Endodermal cell (in vitro differentiated cells): ENCODE data around the gene GATAD2B. TPM values are rescaled to one million over a fixed set of nuclear protein-coding genes. Genes with fewer than 3 reads are reported as not detected.

ENCODE experiments used
- DNase-seq: peaks from one replicate; pipeline ENCODE4 v3.0.0-alpha.2; 2017
- H3K27ac ChIP-seq: 2 replicates; pipeline ENCODE4 v1.5.1; 2013; ENCODE audit warnings: mild to moderate bottlenecking, low read depth, low read length, moderate library complexity
- H3K27me3 ChIP-seq: 2 replicates; pipeline ENCODE4 v1.6.1; 2013; ENCODE audit warnings: mild to moderate bottlenecking, low read length, moderate library complexity; ENCODE audit not compliant: insufficient read depth, control insufficient read depth, poor library complexity, severe bottlenecking
- H3K36me3 ChIP-seq: 2 replicates; pipeline ENCODE4 v1.7.0; 2013; ENCODE audit warnings: mild to moderate bottlenecking, low read length, moderate library complexity; ENCODE audit not compliant: control insufficient read depth, insufficient read depth
- H3K4me1 ChIP-seq: one replicate; pipeline ENCODE4 v1.7.0; 2013; ENCODE audit warnings: low read length; ENCODE audit not compliant: control insufficient read depth, insufficient read depth
- H3K4me3 ChIP-seq: 2 replicates; pipeline ENCODE4 v1.5.1; 2013; ENCODE audit warnings: mild to moderate bottlenecking, low read length, moderate library complexity
- H3K9ac ChIP-seq: 2 replicates; pipeline ENCODE4 v1.6.1; 2013; ENCODE audit warnings: mild to moderate bottlenecking, low read length, moderate library complexity; ENCODE audit not compliant: poor library complexity, severe bottlenecking; ENCODE audit errors: extremely low read depth
- H3K9me3 ChIP-seq: 2 replicates; pipeline ENCODE4 v1.6.1; 2013; ENCODE audit warnings: mild to moderate bottlenecking, low read length, moderate library complexity; ENCODE audit not compliant: control insufficient read depth
- H3K27ac Mint-ChIP-seq: 2 replicates; pipeline ENCODE4 v1.8.0; 2020; ENCODE audit warnings: mixed read lengths
- H3K27me3 Mint-ChIP-seq: 2 replicates; pipeline ENCODE4 v1.8.0; 2021; ENCODE audit warnings: mild to moderate bottlenecking, mixed read lengths; ENCODE audit not compliant: insufficient read depth
- H3K36me3 Mint-ChIP-seq: 2 replicates; pipeline ENCODE4 v1.8.0; 2020; ENCODE audit warnings: low read depth, mixed read lengths
- H3K4me1 Mint-ChIP-seq: 2 replicates; pipeline ENCODE4 v1.8.0; 2020; ENCODE audit warnings: mixed read lengths
- H3K4me3 Mint-ChIP-seq: 2 replicates; pipeline ENCODE4 v1.8.0; 2020; ENCODE audit warnings: mild to moderate bottlenecking, moderate library complexity, mixed read lengths
- H3K9me3 Mint-ChIP-seq: 2 replicates; pipeline ENCODE4 v1.8.0; 2020; ENCODE audit warnings: mild to moderate bottlenecking, mixed read lengths
- WGBS, 2 experiments: methylation state at CpG; one replicate each; pipeline versions ENCODE4 v1.1.5 to v1.1.7; 2013; ENCODE audit warnings: missing lambda C conversion rate in 2 of 2, mixed read lengths in 1 of 2; ENCODE audit not compliant: insufficient coverage in 1 of 2, insufficient read length in 1 of 2; 5-methylcytosine and 5-hydroxymethylcytosine counted together
- total RNA-seq, 2 donors: library from RNA; stranded (reverse); fragmentation: NEBNext Ultra II Directional in 1 of 2; extraction: Animal tissue kit (Norgen Biotek cat#: 25700) in 1 of 2; gene quantifications; 2 replicates in 1 of 2; 3 replicates in 1 of 2; pipeline ENCODE4 v1.2.1, GENCODE V29; 2021
- TF ChIP-seq, protein P1 (sequence below): fragments of 200-600 bp; sonication (generic); conservative IDR thresholded peaks from 2 replicates; pipeline ENCODE4 v1.5.0; 2021; ENCODE audit warnings: antibody characterized with exemption, mild to moderate bottlenecking

Gene GATAD2B
- total RNA-seq, 2 donors from 2014 or later, result 45.2 to 51.2 TPM

DNA sequence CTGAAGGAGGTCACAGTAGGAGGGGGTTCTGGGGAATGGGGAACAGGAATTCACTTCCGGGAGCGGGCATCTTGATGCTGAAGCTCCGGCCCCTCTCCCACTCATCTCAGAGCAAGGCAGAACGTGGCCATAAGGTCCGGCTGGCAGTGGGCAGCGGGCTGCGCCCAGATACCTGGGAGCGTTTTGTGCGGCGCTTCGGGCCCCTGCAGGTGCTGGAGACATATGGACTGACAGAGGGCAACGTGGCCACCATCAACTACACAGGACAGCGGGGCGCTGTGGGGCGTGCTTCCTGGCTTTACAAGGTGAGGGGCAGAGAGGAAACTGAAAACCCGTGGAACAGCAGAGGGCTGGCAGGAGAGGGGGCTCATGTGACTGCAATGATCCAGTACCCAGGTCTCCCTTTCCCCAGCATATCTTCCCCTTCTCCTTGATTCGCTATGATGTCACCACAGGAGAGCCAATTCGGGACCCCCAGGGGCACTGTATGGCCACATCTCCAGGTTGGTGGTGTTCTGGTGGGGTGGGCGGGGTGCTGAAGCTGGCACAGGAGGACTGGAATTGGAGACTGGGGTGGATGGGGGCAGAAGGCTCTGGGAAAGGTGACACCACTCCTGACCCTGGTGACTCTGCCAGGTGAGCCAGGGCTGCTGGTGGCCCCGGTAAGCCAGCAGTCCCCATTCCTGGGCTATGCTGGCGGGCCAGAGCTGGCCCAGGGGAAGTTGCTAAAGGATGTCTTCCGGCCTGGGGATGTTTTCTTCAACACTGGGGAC lies 144.5 kb downstream of the GATAD2B start:
- no peak overlapping the region for H3K4me3 Mint-ChIP-seq
- no peaks in the 10 kb centered on the region for H3K27me3 Mint-ChIP-seq
- Histone ChIP-seq H3K27me3 (no peaks in the 10 kb centered on the region), H3K4me1 (peaks cover 5% of the 10 kb centered on the region), H3K36me3 (peaks cover 22% of the 10 kb centered on the region), H3K9me3 (no peaks in the 10 kb centered on the region), H3K9ac (no peak overlapping the region), H3K4me3 (no peak overlapping the region), H3K27ac (no peak overlapping the region)
- no peaks in the 10 kb centered on the region for H3K9me3 Mint-ChIP-seq
- no peak overlapping the region for H3K27ac Mint-ChIP-seq
- TF ChIP-seq, protein P1, sequence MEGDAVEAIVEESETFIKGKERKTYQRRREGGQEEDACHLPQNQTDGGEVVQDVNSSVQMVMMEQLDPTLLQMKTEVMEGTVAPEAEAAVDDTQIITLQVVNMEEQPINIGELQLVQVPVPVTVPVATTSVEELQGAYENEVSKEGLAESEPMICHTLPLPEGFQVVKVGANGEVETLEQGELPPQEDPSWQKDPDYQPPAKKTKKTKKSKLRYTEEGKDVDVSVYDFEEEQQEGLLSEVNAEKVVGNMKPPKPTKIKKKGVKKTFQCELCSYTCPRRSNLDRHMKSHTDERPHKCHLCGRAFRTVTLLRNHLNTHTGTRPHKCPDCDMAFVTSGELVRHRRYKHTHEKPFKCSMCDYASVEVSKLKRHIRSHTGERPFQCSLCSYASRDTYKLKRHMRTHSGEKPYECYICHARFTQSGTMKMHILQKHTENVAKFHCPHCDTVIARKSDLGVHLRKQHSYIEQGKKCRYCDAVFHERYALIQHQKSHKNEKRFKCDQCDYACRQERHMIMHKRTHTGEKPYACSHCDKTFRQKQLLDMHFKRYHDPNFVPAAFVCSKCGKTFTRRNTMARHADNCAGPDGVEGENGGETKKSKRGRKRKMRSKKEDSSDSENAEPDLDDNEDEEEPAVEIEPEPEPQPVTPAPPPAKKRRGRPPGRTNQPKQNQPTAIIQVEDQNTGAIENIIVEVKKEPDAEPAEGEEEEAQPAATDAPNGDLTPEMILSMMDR, result no peak
- H3K4me1 Mint-ChIP-seq, result peaks cover 22% of the 10 kb centered on the region
- DNase-seq, result no peak
- peaks cover 34% of the 10 kb centered on the region for H3K36me3 Mint-ChIP-seq
- 96 to 97% methylated on average over 13 to 22 of the region's 22 CpGs for WGBS, 2 experiments

- peaks cover 38% of the 10 kb centered on the region for H3K36me3 Mint-ChIP-seq
- no peak overlapping the region for H3K4me3 Mint-ChIP-seq
- no peaks in the 10 kb centered on the region for H3K27me3 ChIP-seq
- peaks cover 28% of the 10 kb centered on the region for H3K36me3 ChIP-seq
- TF ChIP-seq, protein P1, result no peak
- no peaks in the 10 kb centered on the region for H3K27me3 Mint-ChIP-seq
- H3K27ac ChIP-seq, result no peak overlapping the region
- no peak for DNase-seq
- no peaks in the 10 kb centered on the region for H3K9me3 ChIP-seq
- peaks cover 21% of the 10 kb centered on the region for H3K4me1 Mint-ChIP-seq
- no peak overlapping the region for H3K4me3 ChIP-seq
- H3K4me1 ChIP-seq, result peaks cover 2% of the 10 kb centered on the region
- H3K27ac Mint-ChIP-seq, result peak overlapping the region; percentile 70
- H3K9ac ChIP-seq, result no peak overlapping the region
- H3K9me3 Mint-ChIP-seq, result no peaks in the 10 kb centered on the region
- WGBS, 2 experiments, result 85 to 94% methylated on average over 7 of the region's 7 CpGs
Observed at GRCh38 chr1:153777648-153778047, 145.1 kb downstream of the GATAD2B start.

GRCh38 chr1:153776845-153777370 lies 145.9 kb downstream of the GATAD2B start:
- Histone ChIP-seq H3K4me1 (peaks cover 2% of the 10 kb centered on the region), H3K4me3 (peak overlapping the region; percentile 85), H3K27ac (no peak overlapping the region), H3K9me3 (no peaks in the 10 kb centered on the region), H3K36me3 (peaks cover 36% of the 10 kb centered on the region), H3K27me3 (no peaks in the 10 kb centered on the region), H3K9ac (no peak overlapping the region)
- Mint-ChIP-seq H3K4me3 (peak overlapping the region; percentile 75), H3K9me3 (no peaks in the 10 kb centered on the region), H3K27me3 (no peaks in the 10 kb centered on the region), H3K36me3 (peaks cover 46% of the 10 kb centered on the region), H3K27ac (peak overlapping the region; percentile 30), H3K4me1 (peaks cover 21% of the 10 kb centered on the region)
- no peak for DNase-seq
- 91 to 93% methylated on average over 2 to 10 of the region's 10 CpGs for WGBS, 2 experiments
- TF ChIP-seq, protein P1, result no peak
